NT2/D1 (cell line): ENCODE results near the gene SLA2.

Experiments
- SUZ12 ChIP-seq: IDR thresholded peaks from 2 replicates; pipeline ENCODE4 v1.6.1; 2011; ENCODE audit not compliant: insufficient read length, insufficient read depth; ENCODE audit errors: extremely low read depth
- YY1 ChIP-seq: IDR thresholded peaks from 2 replicates; pipeline ENCODE4 v1.6.1; 2011; ENCODE audit not compliant: insufficient read length, insufficient read depth
- ZNF274 ChIP-seq: IDR thresholded peaks from 2 replicates; pipeline ENCODE4 v1.6.1; 2011; ENCODE audit warnings: mild to moderate bottlenecking, low read depth, low read length

- no peak for TF ChIP-seq YY1
- TF ChIP-seq ZNF274 = no peak
- TF ChIP-seq SUZ12 = no peak
These were observed 65.9 kb downstream of the SLA2 start for GRCh38 chr20:36579996-36580545.
